Pulmonary artery endothelial cell (primary cell): ENCODE data around the gene RSRC2. TPM values are rescaled to one million over a fixed set of nuclear protein-coding genes. Genes with fewer than 3 reads are reported as not detected.
"Not testable (repeated sequence)": the region's sequence is repeated elsewhere in the genome, so short reads cannot be mapped to it uniquely, and the experiment has no call there.

Source experiments
- DNase-seq: peaks from one replicate; pipeline ENCODE4 v3.0.0-alpha.2; 2011; ENCODE audit warnings: low read depth, low spot score
- total RNA-seq: library from RNA; depleted of rRNA; stranded (reverse); fragments of >200 nt; gene quantifications from 2 replicates; pipeline ENCODE4 v1.2.3, GENCODE V29; 2014

The RSRC2 gene
- total RNA-seq, 1 donor from 2014 or later, result 32.6 TPM

DNA sequence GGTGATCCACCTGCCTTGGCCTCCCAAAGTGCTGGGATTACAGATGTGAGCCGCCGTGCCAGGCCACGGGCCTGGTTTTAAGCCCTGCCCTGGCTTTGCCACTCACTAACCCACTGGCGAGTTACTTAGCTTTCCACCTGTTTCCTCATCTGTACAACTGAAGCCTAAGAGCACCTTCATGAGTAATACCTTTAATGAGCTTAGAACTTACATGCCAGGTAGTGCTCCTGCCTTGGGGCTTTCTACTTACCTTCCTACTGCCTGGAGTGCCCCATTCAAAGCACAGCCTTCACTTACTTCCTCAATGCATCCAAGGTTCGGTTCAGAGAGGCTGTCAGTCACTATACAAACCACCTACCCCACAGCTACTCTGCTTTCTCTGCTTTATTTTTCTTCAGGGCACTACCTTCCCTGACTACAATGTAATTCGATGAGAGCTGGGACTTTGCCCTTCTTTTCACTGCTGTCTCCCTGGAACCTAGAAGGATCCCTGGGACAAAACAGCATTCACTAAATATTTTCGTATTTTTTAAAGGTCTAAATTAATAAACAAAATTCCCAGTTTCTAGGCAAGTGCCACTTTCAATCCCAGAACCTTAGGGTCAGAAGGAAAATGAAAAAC lies 39.8 kb downstream of the RSRC2 start:
- no peak for DNase-seq

DNA sequence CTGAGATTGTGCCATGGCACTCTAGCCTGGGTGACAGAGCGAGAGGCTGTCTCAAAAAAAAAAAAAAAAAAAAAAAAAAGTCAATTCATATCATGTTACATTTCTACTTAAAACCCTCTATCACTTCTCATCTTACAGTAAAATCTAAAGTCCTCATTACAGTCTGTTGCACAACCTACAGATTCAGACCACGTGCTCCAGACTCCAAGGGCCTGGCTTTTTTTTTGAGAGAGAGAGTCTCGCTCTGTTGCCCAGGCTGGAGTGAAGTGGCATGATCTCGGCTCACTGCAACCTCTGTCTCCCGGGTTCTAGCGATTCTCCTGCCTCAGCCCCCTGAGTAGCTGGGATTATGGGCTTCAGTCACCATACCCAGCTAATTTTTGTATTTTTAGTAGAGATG lies 40.4 kb downstream of the RSRC2 start:
- DNase-seq, result not testable (repeated sequence)

GRCh38 chr12:122484385-122484784 lies 42.4 kb downstream of the RSRC2 start:
- not testable (repeated sequence) for DNase-seq

DNA sequence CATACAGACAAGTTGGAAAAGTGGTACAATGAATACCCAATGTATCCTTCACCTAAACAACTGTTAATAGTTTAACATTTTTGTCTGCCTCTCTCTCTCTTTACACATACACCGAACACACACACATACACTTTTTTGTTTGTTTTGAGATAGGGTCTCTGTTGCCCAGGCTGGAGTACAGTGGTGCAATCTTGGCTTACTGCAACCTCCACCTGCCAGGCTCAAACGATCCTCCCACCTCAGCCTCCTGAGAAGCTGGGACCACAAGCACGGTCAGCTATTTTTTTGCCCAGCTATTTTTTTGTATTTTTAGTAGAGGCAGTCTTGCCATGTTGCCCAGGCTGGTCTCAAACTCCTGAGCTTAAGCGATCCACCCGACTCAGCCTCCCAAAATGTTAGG lies 42.8 kb downstream of the RSRC2 start:
- no peak for DNase-seq

GRCh38 chr12:122481861-122482260 lies 44.9 kb downstream of the RSRC2 start:
- DNase-seq, result no peak

GRCh38 chr12:122480753-122481152 lies 46.0 kb downstream of the RSRC2 start:
- no peak for DNase-seq

- DNase-seq, result no peak
These were observed 52.4 kb downstream of the RSRC2 start for GRCh38 chr12:122474324-122474716.

DNA sequence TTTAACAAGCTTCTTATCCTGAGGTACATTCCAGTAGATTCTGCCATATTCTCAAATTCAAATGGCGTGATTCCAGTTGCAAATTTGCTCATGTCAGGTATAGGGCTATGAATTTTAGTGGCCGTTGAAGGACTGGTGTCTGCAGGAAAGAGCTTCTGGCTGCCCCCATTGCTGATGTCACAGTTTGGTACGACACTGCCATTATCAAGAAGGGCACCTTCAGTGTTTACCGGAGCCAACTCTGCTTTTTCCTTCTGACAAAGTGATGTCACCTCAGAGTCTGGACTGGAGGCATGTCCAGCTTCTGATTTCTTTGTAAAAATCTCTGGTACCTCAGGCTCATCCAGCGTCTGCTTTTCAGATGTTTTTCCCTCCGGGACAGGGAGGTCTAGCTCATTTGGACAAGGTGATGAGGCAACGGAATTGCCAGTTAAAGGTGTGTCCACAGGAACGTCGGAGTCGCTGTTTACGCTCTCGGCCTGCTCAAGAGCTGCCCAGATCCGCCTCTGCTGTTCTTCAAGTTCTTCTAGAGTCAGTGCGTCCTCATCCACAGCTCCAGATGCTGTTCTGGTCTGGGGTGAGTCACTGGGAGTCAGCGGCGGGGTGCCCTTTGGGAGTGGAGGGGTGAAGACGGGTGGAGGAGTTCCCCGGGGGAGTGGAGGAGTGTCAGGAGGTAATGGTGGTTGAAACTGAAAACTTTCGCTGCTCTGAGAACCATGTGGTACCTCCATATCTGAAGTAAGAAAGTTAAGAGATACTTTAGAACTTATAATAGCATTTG lies 53.0 kb downstream of the RSRC2 start:
- DNase-seq, result no peak

DNA sequence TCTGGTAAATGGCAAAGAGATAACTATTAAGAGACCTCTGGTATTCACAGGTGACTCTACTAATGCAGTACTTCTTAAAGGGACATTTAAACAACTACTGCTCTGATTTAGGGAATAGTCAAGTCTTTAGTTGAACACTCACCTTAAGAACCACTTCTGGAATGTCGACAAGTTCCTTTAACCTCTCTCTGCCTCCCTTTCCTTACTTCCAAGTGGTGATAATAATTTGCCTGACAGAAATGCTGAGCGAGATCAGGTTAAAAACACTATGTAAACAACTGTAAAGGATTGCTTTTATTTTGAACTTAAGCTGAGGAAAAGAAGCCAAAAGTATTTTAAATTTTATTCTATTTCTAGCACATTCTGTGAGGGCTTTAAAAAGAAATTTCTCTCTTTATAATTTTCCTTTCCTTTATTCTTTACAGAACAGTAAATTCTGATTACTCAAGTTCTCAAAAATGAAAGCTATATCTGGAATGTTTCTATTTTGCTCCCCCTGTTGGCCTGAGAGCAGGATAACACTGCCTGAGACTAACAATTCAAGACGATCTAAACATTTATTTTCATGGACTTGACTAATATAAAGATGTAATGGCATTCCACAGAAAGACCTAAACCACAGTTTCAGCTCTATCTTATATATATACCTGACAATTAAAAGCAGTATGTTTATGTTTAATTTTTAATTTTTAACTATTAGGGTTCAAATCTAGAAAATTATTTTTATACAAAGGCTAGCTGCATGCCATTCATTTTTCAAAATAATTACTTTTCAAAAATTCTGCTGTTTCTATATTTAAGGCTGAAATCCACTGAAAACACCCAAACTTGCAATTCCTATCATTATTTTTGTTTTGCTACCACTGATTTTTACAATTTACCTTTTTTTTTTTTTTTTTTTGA lies 55.2 kb downstream of the RSRC2 start:
- DNase-seq, result peak; percentile 39

DNA sequence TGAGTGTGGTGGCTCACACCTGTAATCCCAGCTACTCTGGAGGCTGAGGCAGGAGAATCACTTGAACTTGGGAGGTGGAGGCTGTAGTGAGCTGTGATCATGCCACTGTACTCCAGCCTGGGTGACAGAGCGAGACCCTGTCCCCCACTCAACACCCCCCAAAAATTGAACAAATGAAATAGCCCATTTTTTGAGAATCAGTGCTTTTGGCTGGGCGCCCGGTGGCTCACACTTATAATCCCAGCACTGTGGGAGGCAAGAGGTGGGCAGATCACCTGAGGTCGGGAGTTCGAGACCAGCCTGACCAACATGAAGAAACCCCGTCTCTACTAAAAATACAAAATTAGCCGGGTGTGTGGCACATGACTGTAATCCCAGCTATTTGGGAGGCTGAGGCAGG lies 56.2 kb downstream of the RSRC2 start:
- not testable (repeated sequence) for DNase-seq

DNA sequence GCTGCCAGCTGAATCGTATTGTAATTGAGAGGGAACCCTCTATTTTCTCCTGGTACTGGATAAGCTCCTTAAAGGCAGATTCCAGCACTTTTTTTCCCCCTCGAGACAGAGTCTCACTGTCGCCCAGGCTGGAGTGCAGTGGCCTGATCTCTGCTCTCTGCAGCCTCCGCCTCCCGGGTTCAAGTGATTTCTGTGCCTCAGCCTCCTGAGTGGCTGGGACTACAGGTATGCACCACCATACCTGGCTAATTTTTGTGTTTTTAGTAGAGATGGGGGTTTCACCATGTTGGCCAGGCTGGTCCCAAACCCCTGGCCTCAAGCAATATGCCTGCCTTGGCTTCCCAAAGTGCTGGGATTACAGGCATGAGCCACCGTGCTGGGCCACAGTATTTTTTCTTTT lies 56.9 kb downstream of the RSRC2 start:
- DNase-seq, result not testable (repeated sequence)

DNA sequence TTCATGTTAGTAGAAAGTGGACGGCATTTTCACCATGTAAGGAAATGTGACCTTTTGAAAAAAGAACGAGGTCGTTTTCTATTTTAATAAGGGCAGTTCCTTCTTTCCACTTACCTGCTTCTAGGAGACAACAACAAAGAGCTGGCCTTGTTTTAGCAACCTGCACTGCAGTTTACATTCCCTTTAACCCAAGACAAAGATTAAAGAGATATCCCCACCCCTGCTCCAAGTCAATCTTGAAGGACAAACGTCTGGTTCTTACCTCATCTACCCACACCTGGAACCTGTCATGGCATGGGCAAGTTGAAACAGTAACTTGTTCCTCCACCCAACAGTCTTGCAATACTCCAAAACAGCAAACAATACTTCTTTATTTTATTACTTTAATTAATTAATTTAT lies 58.8 kb downstream of the RSRC2 start:
- DNase-seq, result no peak

- DNase-seq, result peak; percentile 78
These were observed 62.3 kb downstream of the RSRC2 start for GRCh38 chr12:122464317-122465042.

- DNase-seq, result no peak
These were observed 66.1 kb downstream of the RSRC2 start for GRCh38 chr12:122460641-122461040.

DNA sequence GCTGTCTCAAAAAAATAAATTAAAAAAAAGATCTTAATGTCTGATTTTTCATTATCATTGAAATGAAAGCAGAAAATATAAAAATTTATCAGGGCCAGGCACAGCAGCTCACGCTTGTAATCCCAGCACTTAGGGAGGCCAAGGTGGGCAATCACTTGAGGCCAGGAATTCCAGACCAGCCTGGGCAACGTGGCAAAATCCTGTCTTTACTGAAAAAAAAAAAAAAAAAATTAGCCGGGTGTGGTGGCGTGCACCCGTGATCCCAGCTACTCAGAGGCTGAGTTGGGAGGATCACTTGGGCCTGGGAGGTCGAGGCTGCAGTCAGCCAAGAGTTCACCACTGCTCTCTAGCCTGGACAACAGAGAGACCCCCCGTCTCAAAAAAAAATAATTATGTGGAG lies 66.7 kb downstream of the RSRC2 start:
- DNase-seq, result no peak

- DNase-seq, result no peak
These were observed 67.5 kb downstream of the RSRC2 start for GRCh38 chr12:122459211-122459610.

DNA sequence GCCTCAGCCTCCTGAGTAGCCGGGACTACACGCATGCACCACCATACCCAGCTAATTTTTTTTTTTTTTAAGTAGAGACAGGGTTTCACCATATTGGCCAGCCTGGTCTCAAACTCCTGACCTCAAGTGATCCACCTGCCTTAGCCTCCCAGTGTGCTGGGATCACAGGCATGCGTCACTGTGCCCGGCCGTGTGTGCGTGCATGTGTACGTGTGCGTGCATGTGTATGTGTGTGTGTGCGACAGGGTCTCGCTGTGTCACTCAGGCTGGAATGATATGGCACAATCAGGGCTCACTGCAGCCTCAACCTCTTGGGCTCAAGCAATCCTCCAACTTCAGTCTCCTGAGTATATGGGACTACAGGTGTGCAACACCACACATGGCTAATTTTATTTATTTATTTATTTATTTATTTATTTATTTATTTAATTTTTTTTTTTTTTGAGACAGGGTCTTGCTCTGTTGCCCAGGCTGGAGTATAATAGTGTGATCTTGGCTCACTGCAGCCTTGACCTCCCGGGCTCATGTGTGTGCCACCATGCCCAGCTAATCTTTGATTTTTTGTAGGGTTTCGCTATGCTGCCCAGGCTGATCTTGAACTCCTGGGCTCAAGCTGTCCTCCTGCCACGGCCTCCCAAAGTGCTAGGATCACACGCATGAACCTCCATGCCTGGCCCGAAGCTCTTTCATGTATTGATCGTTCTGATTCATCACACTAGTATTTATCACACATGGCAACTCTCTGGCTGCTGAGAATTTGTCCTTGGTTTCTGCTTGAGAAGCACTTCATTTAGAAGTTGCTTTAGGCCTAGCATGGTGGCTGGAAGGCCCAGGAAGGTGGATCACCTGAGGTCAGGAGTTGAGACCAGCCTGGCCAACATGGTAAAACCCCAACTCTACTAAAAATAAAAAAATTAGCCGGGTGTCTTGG lies 68.4 kb downstream of the RSRC2 start:
- DNase-seq, result no peak

DNA sequence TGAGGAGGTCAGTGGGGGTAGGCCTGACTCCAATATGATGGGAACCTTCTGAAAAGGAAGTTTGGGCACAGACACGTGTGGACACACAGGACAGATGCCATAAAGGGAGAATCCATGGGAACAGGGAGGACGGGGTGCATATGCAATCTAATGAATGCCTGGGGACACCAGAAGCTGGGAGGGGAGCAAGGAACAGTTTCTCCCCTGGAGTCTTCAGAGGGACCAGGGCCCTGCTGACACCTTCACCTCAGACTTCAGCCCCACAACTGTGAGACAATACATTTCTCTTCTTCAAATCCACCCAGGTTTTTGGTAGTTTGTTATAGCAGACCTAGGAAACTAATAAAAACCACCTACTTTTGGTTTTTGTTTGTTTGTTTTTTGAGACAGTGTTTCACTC lies 69.1 kb downstream of the RSRC2 start:
- no peak for DNase-seq

DNA sequence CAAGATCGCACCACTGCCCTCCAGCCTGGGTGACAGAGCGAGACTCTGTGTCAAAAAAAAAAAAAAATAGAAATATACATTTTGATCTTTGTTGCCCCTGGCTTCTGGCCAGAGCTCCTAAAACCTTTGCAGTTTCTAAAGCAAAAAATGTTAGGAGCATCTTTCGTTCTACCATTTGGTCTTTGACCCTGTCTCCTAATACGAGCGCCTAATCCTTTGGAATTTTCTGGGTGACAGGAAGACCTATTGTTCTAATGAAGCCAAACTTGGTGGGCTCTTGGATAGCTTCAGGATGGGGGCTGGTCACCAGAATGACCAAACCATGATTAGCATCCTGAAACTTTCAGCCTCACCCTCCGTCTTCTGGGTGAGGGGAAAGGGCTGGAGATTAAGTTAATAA lies 72.0 kb downstream of the RSRC2 start:
- DNase-seq, result no peak

DNA sequence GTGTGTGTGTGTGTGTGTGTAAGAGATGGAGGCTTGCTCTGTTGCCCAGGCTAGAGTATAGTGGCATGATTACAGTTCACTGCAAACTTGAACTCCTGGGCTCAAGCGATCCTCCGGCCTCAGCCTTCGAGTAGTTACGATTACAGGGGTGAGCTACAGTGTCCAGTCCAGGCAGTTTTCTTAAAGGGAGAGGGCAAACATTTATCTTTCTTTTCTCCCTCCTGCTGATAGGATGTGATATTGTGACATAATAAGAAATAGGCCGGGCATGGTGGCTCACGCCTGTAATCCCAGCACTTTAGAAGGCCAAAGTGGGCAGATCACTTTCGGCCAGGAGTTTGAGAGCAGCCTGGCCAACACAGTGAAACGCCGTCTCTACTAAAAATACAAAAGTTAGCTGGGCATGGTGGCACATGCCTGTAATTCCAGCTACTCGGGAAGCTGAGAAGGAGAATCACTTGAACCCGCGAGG lies 72.5 kb downstream of the RSRC2 start:
- DNase-seq, result no peak
